K562 (cell line): ENCODE data around the gene ABCC5. TPM values are rescaled to one million over a fixed set of nuclear protein-coding genes. Genes with fewer than 3 reads are reported as not detected.

Source experiments
- KLF10 ChIP-seq: fragments of 250-450 bp; sonication (Bioruptor Pico); IDR thresholded peaks from 2 replicates; pipeline ENCODE4 v1.6.1; 2021; ENCODE audit warnings: matching md5 sums
- TAL1 ChIP-seq: fragments of 450-650 bp; IDR thresholded peaks from 2 replicates; pipeline ENCODE4 v1.6.1; 2016; ENCODE audit warnings: mild to moderate bottlenecking
- polyA plus RNA-seq, 8 experiments: library from polyadenylated mRNA; depleted of rRNA in 4 of 8; stranded (reverse) in 5 of 8; unstranded in 3 of 8; fragments of >200 nt; fragmentation: Nextera tagmentation in 2 of 8; fragmentation: Illumina TruSeq in 1 of 8; extraction: Ambion mirVana in 2 of 8; extraction: Trizol in 1 of 8; gene quantifications; 2 replicates each; pipeline versions ENCODE4 v1.2.1 to v1.2.3, GENCODE V29; 2011 to 2014; ENCODE audit warnings: inconsistent platforms in 1 of 8, missing spikeins in 1 of 8
- total RNA-seq, 7 experiments: library from RNA; depleted of rRNA in 6 of 7; stranded (reverse); fragments of >200 nt in 6 of 7; fragmentation: Illumina TruSeq in 2 of 7; extraction: Trizol in 2 of 7; gene quantifications; 2 replicates each; pipeline versions ENCODE4 v1.2.1 to v1.2.3, GENCODE V29; 2011 to 2021; ENCODE audit warnings: low replicate concordance in 1 of 7
- TF ChIP-seq, protein P1 (sequence below): sonication (generic); formaldehyde crosslinking; IDR thresholded peaks from 2 replicates; pipeline ENCODE4 v1.4.0; 2020; ENCODE audit warnings: mild to moderate bottlenecking, missing genetic modification reagents
- TF ChIP-seq, protein P2 (sequence below): fragments of 450-650 bp; IDR thresholded peaks from 2 replicates; pipeline ENCODE4 v1.6.1; 2016; ENCODE audit warnings: mild to moderate bottlenecking, moderate library complexity

Gene ABCC5
- total and polyA plus RNA-seq, 9 of the 15 experiments (the other 6 are each of a cell fraction or from before 2014, with no cell fraction given) = 22.0 to 53.0 (median 41.9) TPM

DNA sequence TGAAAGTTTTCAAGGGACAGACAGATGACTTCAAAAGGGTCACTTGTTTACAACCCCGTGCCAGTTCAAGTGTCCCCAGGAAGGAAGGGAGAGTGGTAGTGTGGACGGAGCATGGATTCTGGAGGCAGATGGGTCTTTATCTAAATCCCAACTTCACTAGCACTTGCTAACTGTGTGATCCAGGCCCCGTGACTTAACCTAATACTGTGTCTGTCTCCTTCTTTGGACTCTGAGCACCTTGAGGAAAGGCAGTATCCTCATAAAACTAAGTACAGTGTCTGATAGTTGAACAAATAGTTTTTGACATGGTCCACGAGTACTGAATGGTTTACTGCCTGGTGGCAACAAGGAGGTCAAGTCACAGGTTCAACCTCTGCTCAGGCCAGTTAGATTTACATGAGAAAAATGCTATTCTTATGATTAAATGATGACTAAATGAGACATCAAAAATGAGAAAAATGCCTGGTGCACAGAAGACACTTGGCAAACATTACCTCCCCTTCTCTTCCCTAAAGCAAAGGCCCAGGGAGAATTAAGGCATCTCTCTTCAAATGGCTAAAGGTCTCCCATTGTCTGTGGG, 48.9 kb downstream of the ABCC5 start (continued):
- TF ChIP-seq, protein P1, sequence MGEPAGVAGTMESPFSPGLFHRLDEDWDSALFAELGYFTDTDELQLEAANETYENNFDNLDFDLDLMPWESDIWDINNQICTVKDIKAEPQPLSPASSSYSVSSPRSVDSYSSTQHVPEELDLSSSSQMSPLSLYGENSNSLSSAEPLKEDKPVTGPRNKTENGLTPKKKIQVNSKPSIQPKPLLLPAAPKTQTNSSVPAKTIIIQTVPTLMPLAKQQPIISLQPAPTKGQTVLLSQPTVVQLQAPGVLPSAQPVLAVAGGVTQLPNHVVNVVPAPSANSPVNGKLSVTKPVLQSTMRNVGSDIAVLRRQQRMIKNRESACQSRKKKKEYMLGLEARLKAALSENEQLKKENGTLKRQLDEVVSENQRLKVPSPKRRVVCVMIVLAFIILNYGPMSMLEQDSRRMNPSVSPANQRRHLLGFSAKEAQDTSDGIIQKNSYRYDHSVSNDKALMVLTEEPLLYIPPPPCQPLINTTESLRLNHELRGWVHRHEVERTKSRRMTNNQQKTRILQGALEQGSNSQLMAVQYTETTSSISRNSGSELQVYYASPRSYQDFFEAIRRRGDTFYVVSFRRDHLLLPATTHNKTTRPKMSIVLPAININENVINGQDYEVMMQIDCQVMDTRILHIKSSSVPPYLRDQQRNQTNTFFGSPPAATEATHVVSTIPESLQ (CRISPR knock-in tag) = no peak
- TF ChIP-seq KLF10 (no peak), TAL1 (no peak)
- TF ChIP-seq, protein P2, sequence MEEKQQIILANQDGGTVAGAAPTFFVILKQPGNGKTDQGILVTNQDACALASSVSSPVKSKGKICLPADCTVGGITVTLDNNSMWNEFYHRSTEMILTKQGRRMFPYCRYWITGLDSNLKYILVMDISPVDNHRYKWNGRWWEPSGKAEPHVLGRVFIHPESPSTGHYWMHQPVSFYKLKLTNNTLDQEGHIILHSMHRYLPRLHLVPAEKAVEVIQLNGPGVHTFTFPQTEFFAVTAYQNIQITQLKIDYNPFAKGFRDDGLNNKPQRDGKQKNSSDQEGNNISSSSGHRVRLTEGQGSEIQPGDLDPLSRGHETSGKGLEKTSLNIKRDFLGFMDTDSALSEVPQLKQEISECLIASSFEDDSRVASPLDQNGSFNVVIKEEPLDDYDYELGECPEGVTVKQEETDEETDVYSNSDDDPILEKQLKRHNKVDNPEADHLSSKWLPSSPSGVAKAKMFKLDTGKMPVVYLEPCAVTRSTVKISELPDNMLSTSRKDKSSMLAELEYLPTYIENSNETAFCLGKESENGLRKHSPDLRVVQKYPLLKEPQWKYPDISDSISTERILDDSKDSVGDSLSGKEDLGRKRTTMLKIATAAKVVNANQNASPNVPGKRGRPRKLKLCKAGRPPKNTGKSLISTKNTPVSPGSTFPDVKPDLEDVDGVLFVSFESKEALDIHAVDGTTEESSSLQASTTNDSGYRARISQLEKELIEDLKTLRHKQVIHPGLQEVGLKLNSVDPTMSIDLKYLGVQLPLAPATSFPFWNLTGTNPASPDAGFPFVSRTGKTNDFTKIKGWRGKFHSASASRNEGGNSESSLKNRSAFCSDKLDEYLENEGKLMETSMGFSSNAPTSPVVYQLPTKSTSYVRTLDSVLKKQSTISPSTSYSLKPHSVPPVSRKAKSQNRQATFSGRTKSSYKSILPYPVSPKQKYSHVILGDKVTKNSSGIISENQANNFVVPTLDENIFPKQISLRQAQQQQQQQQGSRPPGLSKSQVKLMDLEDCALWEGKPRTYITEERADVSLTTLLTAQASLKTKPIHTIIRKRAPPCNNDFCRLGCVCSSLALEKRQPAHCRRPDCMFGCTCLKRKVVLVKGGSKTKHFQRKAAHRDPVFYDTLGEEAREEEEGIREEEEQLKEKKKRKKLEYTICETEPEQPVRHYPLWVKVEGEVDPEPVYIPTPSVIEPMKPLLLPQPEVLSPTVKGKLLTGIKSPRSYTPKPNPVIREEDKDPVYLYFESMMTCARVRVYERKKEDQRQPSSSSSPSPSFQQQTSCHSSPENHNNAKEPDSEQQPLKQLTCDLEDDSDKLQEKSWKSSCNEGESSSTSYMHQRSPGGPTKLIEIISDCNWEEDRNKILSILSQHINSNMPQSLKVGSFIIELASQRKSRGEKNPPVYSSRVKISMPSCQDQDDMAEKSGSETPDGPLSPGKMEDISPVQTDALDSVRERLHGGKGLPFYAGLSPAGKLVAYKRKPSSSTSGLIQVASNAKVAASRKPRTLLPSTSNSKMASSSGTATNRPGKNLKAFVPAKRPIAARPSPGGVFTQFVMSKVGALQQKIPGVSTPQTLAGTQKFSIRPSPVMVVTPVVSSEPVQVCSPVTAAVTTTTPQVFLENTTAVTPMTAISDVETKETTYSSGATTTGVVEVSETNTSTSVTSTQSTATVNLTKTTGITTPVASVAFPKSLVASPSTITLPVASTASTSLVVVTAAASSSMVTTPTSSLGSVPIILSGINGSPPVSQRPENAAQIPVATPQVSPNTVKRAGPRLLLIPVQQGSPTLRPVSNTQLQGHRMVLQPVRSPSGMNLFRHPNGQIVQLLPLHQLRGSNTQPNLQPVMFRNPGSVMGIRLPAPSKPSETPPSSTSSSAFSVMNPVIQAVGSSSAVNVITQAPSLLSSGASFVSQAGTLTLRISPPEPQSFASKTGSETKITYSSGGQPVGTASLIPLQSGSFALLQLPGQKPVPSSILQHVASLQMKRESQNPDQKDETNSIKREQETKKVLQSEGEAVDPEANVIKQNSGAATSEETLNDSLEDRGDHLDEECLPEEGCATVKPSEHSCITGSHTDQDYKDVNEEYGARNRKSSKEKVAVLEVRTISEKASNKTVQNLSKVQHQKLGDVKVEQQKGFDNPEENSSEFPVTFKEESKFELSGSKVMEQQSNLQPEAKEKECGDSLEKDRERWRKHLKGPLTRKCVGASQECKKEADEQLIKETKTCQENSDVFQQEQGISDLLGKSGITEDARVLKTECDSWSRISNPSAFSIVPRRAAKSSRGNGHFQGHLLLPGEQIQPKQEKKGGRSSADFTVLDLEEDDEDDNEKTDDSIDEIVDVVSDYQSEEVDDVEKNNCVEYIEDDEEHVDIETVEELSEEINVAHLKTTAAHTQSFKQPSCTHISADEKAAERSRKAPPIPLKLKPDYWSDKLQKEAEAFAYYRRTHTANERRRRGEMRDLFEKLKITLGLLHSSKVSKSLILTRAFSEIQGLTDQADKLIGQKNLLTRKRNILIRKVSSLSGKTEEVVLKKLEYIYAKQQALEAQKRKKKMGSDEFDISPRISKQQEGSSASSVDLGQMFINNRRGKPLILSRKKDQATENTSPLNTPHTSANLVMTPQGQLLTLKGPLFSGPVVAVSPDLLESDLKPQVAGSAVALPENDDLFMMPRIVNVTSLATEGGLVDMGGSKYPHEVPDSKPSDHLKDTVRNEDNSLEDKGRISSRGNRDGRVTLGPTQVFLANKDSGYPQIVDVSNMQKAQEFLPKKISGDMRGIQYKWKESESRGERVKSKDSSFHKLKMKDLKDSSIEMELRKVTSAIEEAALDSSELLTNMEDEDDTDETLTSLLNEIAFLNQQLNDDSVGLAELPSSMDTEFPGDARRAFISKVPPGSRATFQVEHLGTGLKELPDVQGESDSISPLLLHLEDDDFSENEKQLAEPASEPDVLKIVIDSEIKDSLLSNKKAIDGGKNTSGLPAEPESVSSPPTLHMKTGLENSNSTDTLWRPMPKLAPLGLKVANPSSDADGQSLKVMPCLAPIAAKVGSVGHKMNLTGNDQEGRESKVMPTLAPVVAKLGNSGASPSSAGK = no peak
- TF ChIP-seq, all 486 proteins: peak for 0
